PC-3 (cell line): Measurements from ENCODE around the gene SOS1. TPM values are rescaled to one million over a fixed set of nuclear protein-coding genes. Genes with fewer than 3 reads are reported as not detected.

Experiments used
- ATAC-seq: fragments of 200-7000 bp; cut with Tn5 transposase; 2 replicates; pipeline ENCODE4 v1.9.1; 2020; ENCODE audit warnings: mild to moderate bottlenecking, moderate library complexity
- BruUV-seq: library from RNA; stranded (reverse); fragments of 400-500 nt; replicated peaks from 2 replicates; lab custom pipeline; 2021; lab: Mats Ljungman, UMichigan
- CTCF ChIA-PET: fragments of 300-600 bp; sonication (Branson Sonifier 250); formaldehyde crosslinking; loops from one replicate; lab custom pipeline; 2022; ENCODE audit warnings: antibody characterized with exemption; lab: Charles Lee
- POLR2A ChIA-PET: fragments of 300-600 bp; sonication (Branson Sonifier 250); formaldehyde crosslinking; loops from one replicate; lab custom pipeline; 2022; ENCODE audit warnings: antibody characterized with exemption; ENCODE audit not compliant: unreplicated experiment; lab: Charles Lee
- DNase-seq: peaks from one replicate; pipeline ENCODE4 v3.0.0-alpha.2; 2015
- H2AFZ ChIP-seq: fragments of 300-600 bp; sonication (generic); 2 replicates; pipeline ENCODE4 v1.6.0; 2016; ENCODE audit warnings: antibody characterized with exemption, low read length
- H3F3A ChIP-seq: fragments of 300-600 bp; sonication (generic); one replicate; pipeline ENCODE4 v1.6.0; 2017; ENCODE audit warnings: antibody characterized with exemption, low read length, control low read depth, mild to moderate bottlenecking; ENCODE audit not compliant: unreplicated experiment
- H3K27ac ChIP-seq: fragments of 300-600 bp; sonication (generic); 2 replicates; pipeline ENCODE4 v1.5.1; 2016; ENCODE audit warnings: mild to moderate bottlenecking, low read length
- H3K27me3 ChIP-seq: fragments of 300-600 bp; sonication (generic); 2 replicates; pipeline ENCODE4 v1.6.1; 2016; ENCODE audit warnings: low read length, mixed read lengths
- H3K36me3 ChIP-seq: fragments of 300-600 bp; sonication (generic); 2 replicates; pipeline ENCODE4 v1.6.1; 2016; ENCODE audit warnings: low read depth, mixed run types, low read length, mixed read lengths
- H3K4me1 ChIP-seq: fragments of 300-600 bp; sonication (generic); 2 replicates; pipeline ENCODE4 v1.5.1; 2016; ENCODE audit warnings: low read length; ENCODE audit not compliant: insufficient read depth
- H3K4me2 ChIP-seq: fragments of 300-600 bp; sonication (generic); 2 replicates; pipeline ENCODE4 v1.6.0; 2016; ENCODE audit warnings: low read length
- H3K4me3 ChIP-seq: fragments of 300-600 bp; sonication (generic); 2 replicates; pipeline ENCODE4 v1.5.1; 2016; ENCODE audit warnings: mild to moderate bottlenecking, low read length, mixed read lengths
- H3K79me2 ChIP-seq: fragments of 300-600 bp; sonication (generic); 2 replicates; pipeline ENCODE4 v1.6.1; 2017; ENCODE audit warnings: low read length, mixed read lengths
- H3K9ac ChIP-seq: fragments of 300-600 bp; sonication (generic); 2 replicates; pipeline ENCODE4 v1.6.0; 2016; ENCODE audit warnings: mild to moderate bottlenecking, low read length
- H3K9me2 ChIP-seq: fragments of 300-600 bp; sonication (generic); replicated peaks from 2 replicates; pipeline ENCODE4 v1.6.1; 2016; ENCODE audit warnings: mixed run types, low read length, mixed read lengths
- H3K9me3 ChIP-seq: fragments of 300-600 bp; sonication (generic); 2 replicates; pipeline ENCODE4 v1.6.1; 2016; ENCODE audit warnings: low read length, mixed read lengths
- H4K20me1 ChIP-seq: fragments of 300-600 bp; sonication (generic); 2 replicates; pipeline ENCODE4 v1.6.1; 2016; ENCODE audit warnings: low read length, mixed read lengths
- CTCF ChIP-seq: fragments of 300-600 bp; sonication (generic); conservative IDR thresholded peaks from 2 replicates; pipeline ENCODE4 v1.5.1; 2017; ENCODE audit warnings: antibody characterized with exemption, low read depth, mild to moderate bottlenecking, low read length
- EZH2 ChIP-seq: fragments of 300-600 bp; sonication (generic); IDR thresholded peaks from one replicate; pipeline ENCODE4 v1.6.1; 2017; ENCODE audit warnings: antibody characterized with exemption, mild to moderate bottlenecking, low read length; ENCODE audit not compliant: unreplicated experiment
- EZH2phosphoT487 ChIP-seq: fragments of 300-600 bp; sonication (generic); IDR thresholded peaks from 2 replicates; pipeline ENCODE4 v1.6.1; 2018; ENCODE audit warnings: mild to moderate bottlenecking, antibody characterized with exemption, low read length, borderline replicate concordance
- intact Hi-C: fragments of 100-400 bp; cut with micrococcal nuclease; formaldehyde crosslinking; loops from 2 replicates; pipeline ENCODE4 v1.9.0; 2023
- total RNA-seq: library from RNA; depleted of rRNA; stranded (reverse); fragments of >200 nt; gene quantifications from 2 replicates; pipeline ENCODE4 v1.2.3, GENCODE V29; 2014

The SOS1 gene
- total RNA-seq, 1 experiment from 2014 or later: 9.7 TPM

GRCh38 chr2:38973266-38973665 lies 147.6 kb downstream of the SOS1 start:
- Histone ChIP-seq H3K9me2 (0 out of 2 replicates have a peak, but pooled peaks cover 3% of the 10 kb centered on the region), H3K9me3 (no peaks in the 10 kb centered on the region), H2AFZ (no peak overlapping the region), H3K4me3 (no peak overlapping the region), H3K36me3 (no peaks in the 10 kb centered on the region), H3K4me1 (no peaks in the 10 kb centered on the region), H4K20me1 (no peaks in the 10 kb centered on the region), H3K9ac (no peak overlapping the region), H3K27me3 (no peaks in the 10 kb centered on the region), H3K79me2 (no peaks in the 10 kb centered on the region), H3F3A (no peaks in the 10 kb centered on the region), H3K4me2 (no peak overlapping the region), H3K27ac (no peak overlapping the region)
- DNase-seq (no peak), ATAC-seq (no peak)
- ChIA-PET POLR2A (no interaction called here), CTCF (no interaction called here)
- TF ChIP-seq EZH2phosphoT487: no peak
- no peak for TF ChIP-seq EZH2
- no peak for TF ChIP-seq CTCF
- BruUV-seq: no TSS peak
- intact Hi-C loops: no loop called here

GRCh38 chr2:38971377-38971776 lies 149.5 kb downstream of the SOS1 start:
- H3K9me2 ChIP-seq: 0 out of 2 replicates have a peak, but pooled peaks cover 3% of the 10 kb centered on the region
- TF ChIP-seq EZH2phosphoT487: no peak
- no peak for TF ChIP-seq CTCF
- no peak for TF ChIP-seq EZH2
- no peak overlapping the region for H3K27ac ChIP-seq
- H3K36me3 ChIP-seq: no peaks in the 10 kb centered on the region
- H3K79me2 ChIP-seq: no peaks in the 10 kb centered on the region
- no peaks in the 10 kb centered on the region for H3K27me3 ChIP-seq
- H2AFZ ChIP-seq: no peak overlapping the region
- no peaks in the 10 kb centered on the region for H3K4me1 ChIP-seq
- H3K4me3 ChIP-seq: no peak overlapping the region
- no peak for DNase-seq
- intact Hi-C loops: no loop called here
- no peak overlapping the region for H3K9ac ChIP-seq
- ChIA-PET POLR2A (no interaction called here), CTCF (interaction anchor here (1.2 kb wide), 1 partner anchor 24 kb away, joined by 4 read pairs; no protein-coding TSS in a partner anchor)
- ATAC-seq: no peak
- H3F3A ChIP-seq: no peaks in the 10 kb centered on the region
- H3K9me3 ChIP-seq: no peaks in the 10 kb centered on the region
- H4K20me1 ChIP-seq: no peaks in the 10 kb centered on the region
- no peak overlapping the region for H3K4me2 ChIP-seq
- BruUV-seq: no TSS peak

- CTCF ChIA-PET: no interaction called here
- intact Hi-C loops: no loop called here
- no peaks in the 10 kb centered on the region for H3K79me2 ChIP-seq
Observed at GRCh38 chr2:38968021-38968420, 152.8 kb downstream of the SOS1 start.

More at GRCh38 chr2:38968021-38968420, 152.8 kb downstream of the SOS1 start:
- Histone ChIP-seq H2AFZ (no peak overlapping the region), H3K36me3 (no peaks in the 10 kb centered on the region), H3K27me3 (no peaks in the 10 kb centered on the region), H3K9ac (no peak overlapping the region), H4K20me1 (no peaks in the 10 kb centered on the region), H3K4me3 (no peak overlapping the region), H3K4me1 (no peaks in the 10 kb centered on the region), H3K9me3 (no peaks in the 10 kb centered on the region), H3K4me2 (no peak overlapping the region), H3F3A (no peaks in the 10 kb centered on the region), H3K27ac (no peak overlapping the region), H3K9me2 (0 out of 2 replicates have a peak, but pooled peaks cover under 1% of the 10 kb centered on the region)
- no peak for ATAC-seq
- TF ChIP-seq EZH2phosphoT487: no peak
- no peak for TF ChIP-seq CTCF
- no peak for TF ChIP-seq EZH2
- no peak for DNase-seq
- POLR2A ChIA-PET: no interaction called here
- no TSS peak for BruUV-seq
